Caco-2 (cell line): ENCODE results near the gene PPM1E. TPM values are rescaled to one million over a fixed set of nuclear protein-coding genes. Genes with fewer than 3 reads are reported as not detected.
"Not testable (repeated sequence)": the region's sequence is repeated elsewhere in the genome, so short reads cannot be mapped to it uniquely, and the experiment has no call there.

Experiments
- BruUV-seq: library from RNA; stranded (reverse); fragments of 400-500 nt; replicated peaks from 2 replicates; lab custom pipeline; 2021; lab: Mats Ljungman, UMichigan
- CTCF ChIA-PET: fragments of 300-600 bp; sonication (Branson Sonifier 250); formaldehyde crosslinking; loops from one replicate; lab custom pipeline; 2022; ENCODE audit warnings: antibody characterized with exemption; lab: Charles Lee
- POLR2A ChIA-PET: fragments of 300-600 bp; sonication (Branson Sonifier 250); formaldehyde crosslinking; loops from one replicate; lab custom pipeline; 2022; ENCODE audit warnings: antibody characterized with exemption; lab: Charles Lee
- DNase-seq, 2 experiments: peaks; one replicate each; pipeline versions ENCODE4 v3.0.0 to v3.0.0-alpha.2; 2020 to 2022
- H3K27me3 ChIP-seq: replicated peaks from 2 replicates; pipeline ENCODE4 v1.6.0; 2011; ENCODE audit warnings: low read length; ENCODE audit not compliant: control insufficient read depth, insufficient read depth
- H3K36me3 ChIP-seq: 2 replicates; pipeline ENCODE4 v1.5.1; 2011; ENCODE audit warnings: low read length; ENCODE audit not compliant: control insufficient read depth, insufficient read depth
- H3K4me1 ChIP-seq: fragments of 250-450 bp; sonication (Bioruptor Pico); 2 replicates; pipeline ENCODE4 v1.5.1; 2020; ENCODE audit warnings: mild to moderate bottlenecking
- H3K4me3 ChIP-seq: 2 replicates; pipeline ENCODE4 v1.5.1; 2011; ENCODE audit warnings: low read depth, mild to moderate bottlenecking, control low read depth, low read length
- H3K9me3 ChIP-seq: fragments of 250-450 bp; sonication (Bioruptor Pico); 2 replicates; pipeline ENCODE4 v1.5.1; 2020; ENCODE audit warnings: mild to moderate bottlenecking, moderate library complexity
- H3K27ac Mint-ChIP-seq: one replicate; pipeline ENCODE4 v1.8.0; 2022; ENCODE audit warnings: mixed read lengths; ENCODE audit not compliant: unreplicated experiment
- H3K27me3 Mint-ChIP-seq: one replicate; pipeline ENCODE4 v1.8.0; 2022; ENCODE audit warnings: mixed read lengths; ENCODE audit not compliant: insufficient read depth, unreplicated experiment
- H3K36me3 Mint-ChIP-seq: one replicate; pipeline ENCODE4 v1.8.0; 2022; ENCODE audit warnings: mild to moderate bottlenecking, mixed read lengths; ENCODE audit not compliant: insufficient read depth, unreplicated experiment
- H3K4me1 Mint-ChIP-seq: one replicate; pipeline ENCODE4 v1.8.0; 2022; ENCODE audit warnings: low read depth, mixed read lengths; ENCODE audit not compliant: unreplicated experiment
- H3K4me3 Mint-ChIP-seq: one replicate; pipeline ENCODE4 v1.8.0; 2022; ENCODE audit warnings: mild to moderate bottlenecking, moderate library complexity, mixed read lengths; ENCODE audit not compliant: unreplicated experiment
- H3K9me3 Mint-ChIP-seq: one replicate; pipeline ENCODE4 v1.8.0; 2022; ENCODE audit warnings: mixed read lengths; ENCODE audit not compliant: unreplicated experiment
- CTCF ChIP-seq, 2 experiments: fragments of 200-600 bp in 1 of 2; IDR thresholded peaks; 1 replicate in 1 of 2; 2 replicates in 1 of 2; pipeline versions ENCODE4 v1.5.1 to v1.8.0; 2011 to 2022; ENCODE audit warnings: antibody characterized with exemption in 1 of 2, control low read depth in 1 of 2, inconsistent platforms in 1 of 2, low read depth in 1 of 2, low read length in 1 of 2, mild to moderate bottlenecking in 1 of 2, moderate library complexity in 1 of 2; ENCODE audit not compliant: insufficient read depth in 1 of 2, severe bottlenecking in 1 of 2, unreplicated experiment in 1 of 2
- intact Hi-C: fragments of 100-400 bp; cut with micrococcal nuclease; formaldehyde crosslinking; loops from one replicate; pipeline ENCODE4 v1.10.0; 2022; ENCODE audit not compliant: unreplicated experiment
- total RNA-seq: library from RNA; stranded (reverse); gene quantifications from 2 replicates; pipeline ENCODE4 v1.2.3, GENCODE V29; 2022

The PPM1E gene
- total RNA-seq, 1 experiment from 2014 or later: 0.09 TPM

GRCh38 chr17:58947411-58947810, 191.8 kb downstream of the PPM1E start:
- H3K36me3 ChIP-seq: no peaks in the 10 kb centered on the region
- no peaks in the 10 kb centered on the region for H3K4me1 ChIP-seq
- H3K27me3 Mint-ChIP-seq: peaks cover 5% of the 10 kb centered on the region
- CTCF ChIA-PET: no interaction called here
- H3K36me3 Mint-ChIP-seq: no peaks in the 10 kb centered on the region
- no peaks in the 10 kb centered on the region for H3K27me3 ChIP-seq
- H3K4me1 Mint-ChIP-seq: no peaks in the 10 kb centered on the region
- no peak for TF ChIP-seq CTCF (IDR thresholded peaks at IDR 0.05; ENCODE audit: insufficient read depth in 1 of 2, low read depth in 1 of 2, low read length in 1 of 2, severe bottlenecking in 1 of 2, unreplicated experiment in 1 of 2)
- H3K4me3 ChIP-seq: no peak overlapping the region
- H3K9me3 Mint-ChIP-seq: peaks cover 25% of the 10 kb centered on the region
- peaks cover 18% of the 10 kb centered on the region for H3K9me3 ChIP-seq
- DNase-seq: no peak
- BruUV-seq: no TSS peak
- intact Hi-C loops: no loop called here
- no peak overlapping the region for H3K4me3 Mint-ChIP-seq
- no peak overlapping the region for H3K27ac Mint-ChIP-seq
- POLR2A ChIA-PET: no interaction called here

DNA sequence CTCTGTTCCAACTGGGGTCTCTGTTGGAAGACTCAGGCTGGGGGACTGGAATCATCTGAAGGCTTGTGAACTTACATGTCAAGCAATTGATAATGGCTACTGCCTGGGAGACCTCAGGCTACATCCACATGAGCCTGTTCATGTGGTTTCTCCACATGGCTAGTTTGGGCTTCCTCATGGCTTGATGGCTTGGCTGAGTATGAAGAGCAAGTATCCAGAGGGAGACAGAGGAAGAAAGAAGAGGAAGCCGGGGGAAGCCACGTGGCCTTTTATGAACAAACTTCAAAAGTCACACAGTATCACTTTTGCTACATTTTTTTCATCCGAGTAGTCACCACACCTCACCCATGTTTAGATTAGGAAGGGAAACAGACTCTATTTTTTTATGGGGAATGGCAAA, 192.2 kb downstream of the PPM1E start:
- Histone ChIP-seq H3K36me3 (no peaks in the 10 kb centered on the region), H3K4me3 (no peak overlapping the region), H3K9me3 (peaks cover 18% of the 10 kb centered on the region), H3K4me1 (no peaks in the 10 kb centered on the region), H3K27me3 (no peaks in the 10 kb centered on the region)
- Mint-ChIP-seq H3K27me3 (peaks cover 5% of the 10 kb centered on the region), H3K36me3 (no peaks in the 10 kb centered on the region), H3K4me3 (no peak overlapping the region), H3K27ac (no peak overlapping the region), H3K9me3 (peaks cover 25% of the 10 kb centered on the region), H3K4me1 (no peaks in the 10 kb centered on the region)
- TF ChIP-seq CTCF (IDR thresholded peaks at IDR 0.05; ENCODE audit: insufficient read depth in 1 of 2, low read depth in 1 of 2, low read length in 1 of 2, severe bottlenecking in 1 of 2, unreplicated experiment in 1 of 2): no peak
- ChIA-PET POLR2A (no interaction called here), CTCF (no interaction called here)
- no TSS peak for BruUV-seq
- DNase-seq: no peak
- intact Hi-C loops: no loop called here

DNA sequence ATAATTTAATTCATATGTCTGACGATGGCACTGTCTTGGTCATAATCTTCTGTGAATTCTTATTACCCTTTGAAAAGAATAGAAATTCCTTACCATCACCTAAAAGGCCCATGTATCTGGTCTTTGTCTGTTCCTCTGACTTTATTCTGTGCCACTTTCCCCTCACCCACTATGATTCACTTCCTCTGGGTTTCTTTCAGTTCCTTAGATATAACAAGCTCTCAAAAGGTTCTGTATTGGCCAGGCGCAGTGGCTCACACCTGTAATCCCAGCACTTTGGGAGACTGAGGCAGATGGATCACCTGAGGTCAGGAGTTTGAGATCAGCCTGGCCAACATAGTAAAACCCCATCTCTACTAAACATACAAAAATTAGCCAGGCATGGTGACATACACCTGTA, 198.7 kb downstream of the PPM1E start:
- H3K4me3 ChIP-seq, H3K27me3 Mint-ChIP-seq, H3K36me3 ChIP-seq, H3K4me1 ChIP-seq, H3K4me3 Mint-ChIP-seq, BruUV-seq, H3K36me3 Mint-ChIP-seq, intact Hi-C loops, POLR2A ChIA-PET, CTCF ChIA-PET, DNase-seq, H3K4me1 Mint-ChIP-seq, H3K27ac Mint-ChIP-seq, H3K27me3 ChIP-seq: not testable (repeated sequence)
- H3K9me3 ChIP-seq: peaks cover 15% of the 10 kb centered on the region
- peaks cover 28% of the 10 kb centered on the region for H3K9me3 Mint-ChIP-seq
